H1 (cell line): Measurements from ENCODE around the gene ACTL10. TPM values are rescaled to one million over a fixed set of nuclear protein-coding genes. Genes with fewer than 3 reads are reported as not detected.

Experiments used
- CTCF ChIA-PET: fragments of 300-600 bp; sonication (Branson Sonifier 250); formaldehyde crosslinking; loops from one replicate; lab custom pipeline; 2021; ENCODE audit not compliant: partially characterized antibody; lab: Charles Lee
- POLR2A ChIA-PET: fragments of 300-600 bp; sonication (Branson Sonifier 250); formaldehyde crosslinking; loops from one replicate; lab custom pipeline; 2021; ENCODE audit warnings: inconsistent platforms; ENCODE audit not compliant: partially characterized antibody; lab: Charles Lee
- DNase-seq, 2 experiments: peaks; one replicate each; pipeline versions ENCODE4 v3.0.0 to v3.0.0-alpha.2; 2010 to 2022; ENCODE audit warnings: low spot score in 2 of 2, low read depth in 1 of 2, mixed read lengths in 1 of 2
- FAIRE-seq: peaks from 2 replicates; lab custom pipeline; 2011; peaks lifted over from hg19 to GRCh38; lab: Jason Lieb, UNC
- H2AFZ ChIP-seq: 2 replicates; pipeline ENCODE4 v1.8.1; 2012; ENCODE audit warnings: low read length, inconsistent platforms
- H2AK5ac ChIP-seq: 2 replicates; pipeline ENCODE4 v1.6.1; 2013; ENCODE audit warnings: low read depth, low read length
- H2BK120ac ChIP-seq: replicated peaks from 2 replicates; pipeline ENCODE3; 2013; ENCODE audit warnings: low read depth, low read length, inconsistent platforms
- H2BK12ac ChIP-seq: 2 replicates; pipeline ENCODE4 v1.6.1; 2013; ENCODE audit warnings: low read depth, low read length
- H2BK15ac ChIP-seq: 2 replicates; pipeline ENCODE4 v1.6.1; 2013; ENCODE audit warnings: low read length
- H2BK20ac ChIP-seq: 2 replicates; pipeline ENCODE4 v1.6.1; 2013; ENCODE audit warnings: low read length
- H2BK5ac ChIP-seq: 2 replicates; pipeline ENCODE4 v1.6.1; 2013; ENCODE audit warnings: low read depth, low read length
- H3K14ac ChIP-seq: 2 replicates; pipeline ENCODE4 v1.6.1; 2013; ENCODE audit warnings: inconsistent platforms; ENCODE audit not compliant: insufficient read length
- H3K18ac ChIP-seq: 2 replicates; pipeline ENCODE4 v1.6.1; 2013; ENCODE audit warnings: low read length; ENCODE audit errors: extremely low read depth
- H3K23ac ChIP-seq: 2 replicates; pipeline ENCODE4 v1.6.1; 2013; ENCODE audit warnings: inconsistent platforms; ENCODE audit not compliant: insufficient read length
- H3K23me2 ChIP-seq: 2 replicates; pipeline ENCODE4 v1.6.1; 2013; ENCODE audit warnings: low read depth, low read length
- H3K27ac ChIP-seq: 2 replicates; pipeline ENCODE4 v1.6.1; 2011; ENCODE audit warnings: low read depth, low read length, inconsistent platforms
- H3K27me3 ChIP-seq, 4 experiments: replicated peaks in 1 of 4; 1 replicate in 1 of 4; 2 replicates in 3 of 4; pipeline versions ENCODE4 v1.6.1 to v1.8.1; 2011 to 2013; ENCODE audit warnings: low read length in 3 of 4, mild to moderate bottlenecking in 3 of 4, inconsistent platforms in 2 of 4, mixed read lengths in 2 of 4, moderate library complexity in 1 of 4; ENCODE audit not compliant: control insufficient read depth in 3 of 4, insufficient read depth in 3 of 4; ENCODE audit errors: extremely low read depth in 1 of 4
- H3K36me3 ChIP-seq, 4 experiments: 2 replicates each; pipeline versions ENCODE4 v1.6.1 to v1.8.1; 2011 to 2013; ENCODE audit warnings: mild to moderate bottlenecking in 4 of 4, low read length in 3 of 4, moderate library complexity in 2 of 4, control low read depth in 1 of 4, inconsistent platforms in 1 of 4; ENCODE audit not compliant: insufficient read depth in 4 of 4, control insufficient read depth in 2 of 4
- H3K4ac ChIP-seq: replicated peaks from 2 replicates; pipeline ENCODE3; 2013; ENCODE audit warnings: low read length, low read depth, mixed read lengths, inconsistent platforms; ENCODE audit not compliant: insufficient read length
- H3K4me1 ChIP-seq, 4 experiments: replicated peaks in 1 of 4; 1 replicate in 1 of 4; 2 replicates in 3 of 4; pipeline versions ENCODE4 v1.6.1 to v1.8.1; 2011 to 2013; ENCODE audit warnings: low read length in 3 of 4, inconsistent platforms in 2 of 4, mixed read lengths in 1 of 4; ENCODE audit not compliant: insufficient read depth in 4 of 4, control insufficient read depth in 3 of 4
- H3K4me2 ChIP-seq, 2 experiments: 2 replicates each; pipeline versions ENCODE4 v1.6.1 to v1.8.1; 2011 to 2013; ENCODE audit warnings: low read depth in 2 of 2, low read length in 2 of 2, control low read depth in 1 of 2, inconsistent platforms in 1 of 2, mild to moderate bottlenecking in 1 of 2; ENCODE audit not compliant: insufficient read depth in 1 of 2
- H3K4me3 ChIP-seq, 4 experiments: fragments of 200-600, 300-600 bp in 1 of 4; sonication (generic), shearing (Covaris generic), sonication (Bioruptor Twin) in 1 of 4; 2 replicates each; pipeline versions ENCODE4 v1.5.1 to v1.8.1; 2011 to 2016; ENCODE audit warnings: low read length in 4 of 4, low read depth in 3 of 4, control low read depth in 2 of 4, inconsistent platforms in 2 of 4, mild to moderate bottlenecking in 2 of 4, mixed read lengths in 1 of 4, moderate library complexity in 1 of 4; ENCODE audit not compliant: insufficient read depth in 2 of 4; ENCODE audit errors: extremely low read depth in 1 of 4
- H3K56ac ChIP-seq: replicated peaks from 2 replicates; pipeline ENCODE3; 2013; ENCODE audit warnings: low read depth, mild to moderate bottlenecking, mixed read lengths, low read length, inconsistent platforms; ENCODE audit not compliant: insufficient read length
- H3K79me1 ChIP-seq: 2 replicates; pipeline ENCODE4 v1.6.1; 2013; ENCODE audit warnings: low read depth, low read length, control low read depth
- H3K79me2 ChIP-seq, 2 experiments: 2 replicates each; pipeline versions ENCODE4 v1.6.1 to v1.8.1; 2012 to 2013; ENCODE audit warnings: low read length in 2 of 2, mild to moderate bottlenecking in 2 of 2, inconsistent platforms in 1 of 2; ENCODE audit not compliant: insufficient read depth in 2 of 2, control insufficient read depth in 1 of 2
- H3K9ac ChIP-seq, 4 experiments: replicated peaks in 1 of 4; 1 replicate in 1 of 4; 2 replicates in 3 of 4; pipeline versions ENCODE4 v1.6.1 to v1.8.1; 2011 to 2013; ENCODE audit warnings: low read depth in 3 of 4, low read length in 3 of 4, control low read depth in 2 of 4, mild to moderate bottlenecking in 2 of 4, moderate library complexity in 2 of 4, inconsistent platforms in 1 of 4; ENCODE audit errors: extremely low read depth in 1 of 4
- H3K9me3 ChIP-seq, 2 experiments: 2 replicates each; pipeline versions ENCODE4 v1.6.1 to v1.8.1; 2012 to 2013; ENCODE audit warnings: mild to moderate bottlenecking in 2 of 2, moderate library complexity in 2 of 2, control low read depth in 1 of 2, inconsistent platforms in 1 of 2, low read depth in 1 of 2, low read length in 1 of 2, mixed read lengths in 1 of 2; ENCODE audit not compliant: insufficient read depth in 2 of 2
- H4K20me1 ChIP-seq, 2 experiments: replicated peaks in 1 of 2; 2 replicates each; pipeline versions ENCODE3 to v1.8.1; 2011 to 2013; ENCODE audit warnings: inconsistent platforms in 2 of 2, low read length in 2 of 2, mild to moderate bottlenecking in 1 of 2; ENCODE audit not compliant: insufficient read depth in 2 of 2, control insufficient read depth in 1 of 2
- H4K5ac ChIP-seq: 2 replicates; pipeline ENCODE4 v1.6.1; 2013; ENCODE audit warnings: low read length, low read depth, mixed read lengths, inconsistent platforms; ENCODE audit not compliant: insufficient read length
- H4K8ac ChIP-seq: 2 replicates; pipeline ENCODE4 v1.8.0; 2013; ENCODE audit warnings: mild to moderate bottlenecking, moderate library complexity, low read length, inconsistent platforms; ENCODE audit not compliant: insufficient read depth; ENCODE audit errors: extremely low read depth
- H4K91ac ChIP-seq: replicated peaks from 2 replicates; pipeline ENCODE3; 2013; ENCODE audit warnings: low read length, mixed read lengths, inconsistent platforms; ENCODE audit not compliant: insufficient read length
- POLR2A ChIP-seq, 2 experiments: IDR thresholded peaks; 1 replicate in 1 of 2; 2 replicates in 1 of 2; pipeline ENCODE4 v1.6.1; 2011; ENCODE audit warnings: low read depth in 2 of 2, low read length in 2 of 2, mild to moderate bottlenecking in 2 of 2; ENCODE audit errors: control extremely low read depth in 1 of 2
- SIN3A ChIP-seq, 2 experiments: IDR thresholded peaks in 1 of 2; conservative IDR thresholded peaks in 1 of 2; 2 replicates each; pipeline ENCODE4 v1.6.1; 2011 to 2012; ENCODE audit warnings: low read length in 2 of 2, improper control_type of control experiment in 1 of 2, low read depth in 1 of 2, mild to moderate bottlenecking in 1 of 2
- WGBS, 2 experiments: shearing (Covaris generic) in 1 of 2; methylation state at CpG; one replicate each; pipeline versions ENCODE4 v1.1.6 to v1.1.7; 2013 to 2015; ENCODE audit warnings: low lambda C conversion rate in 2 of 2, mixed read lengths in 2 of 2, inconsistent platforms in 1 of 2, low coverage in 1 of 2, missing lambda C conversion rate in 1 of 2; ENCODE audit not compliant: insufficient replicate concordance in 2 of 2, insufficient coverage in 1 of 2, insufficient read length in 1 of 2; ENCODE audit errors: extremely low coverage in 1 of 2, missing lambda C conversion rate in 1 of 2; 5-methylcytosine and 5-hydroxymethylcytosine counted together
- polyA plus RNA-seq, 7 experiments: library from polyadenylated mRNA; depleted of rRNA in 3 of 7; stranded (reverse) in 5 of 7; unstranded in 2 of 7; fragments of >200 nt in 5 of 7; fragments of 200-250 nt in 2 of 7; gene quantifications; 1 replicate in 5 of 7; 2 replicates in 1 of 7; 4 replicates in 1 of 7; pipeline versions ENCODE4 v1.2.1 to v1.2.3, GENCODE V29; 2011 to 2013; ENCODE audit warnings: missing spikeins in 2 of 7, mixed read lengths in 2 of 7
- total RNA-seq: library from RNA; stranded (reverse); fragmentation: NEBNext Ultra II Directional; extraction: Animal tissue kit (Norgen Biotek cat#: 25700); gene quantifications from 2 replicates; pipeline ENCODE4 v1.2.1, GENCODE V29; 2021

The ACTL10 gene
- total and polyA plus RNA-seq, 2 of the 8 experiments (the other 6 are each of a cell fraction or from before 2014, with no cell fraction given) = 0.26 TPM; not detected in 1

DNA sequence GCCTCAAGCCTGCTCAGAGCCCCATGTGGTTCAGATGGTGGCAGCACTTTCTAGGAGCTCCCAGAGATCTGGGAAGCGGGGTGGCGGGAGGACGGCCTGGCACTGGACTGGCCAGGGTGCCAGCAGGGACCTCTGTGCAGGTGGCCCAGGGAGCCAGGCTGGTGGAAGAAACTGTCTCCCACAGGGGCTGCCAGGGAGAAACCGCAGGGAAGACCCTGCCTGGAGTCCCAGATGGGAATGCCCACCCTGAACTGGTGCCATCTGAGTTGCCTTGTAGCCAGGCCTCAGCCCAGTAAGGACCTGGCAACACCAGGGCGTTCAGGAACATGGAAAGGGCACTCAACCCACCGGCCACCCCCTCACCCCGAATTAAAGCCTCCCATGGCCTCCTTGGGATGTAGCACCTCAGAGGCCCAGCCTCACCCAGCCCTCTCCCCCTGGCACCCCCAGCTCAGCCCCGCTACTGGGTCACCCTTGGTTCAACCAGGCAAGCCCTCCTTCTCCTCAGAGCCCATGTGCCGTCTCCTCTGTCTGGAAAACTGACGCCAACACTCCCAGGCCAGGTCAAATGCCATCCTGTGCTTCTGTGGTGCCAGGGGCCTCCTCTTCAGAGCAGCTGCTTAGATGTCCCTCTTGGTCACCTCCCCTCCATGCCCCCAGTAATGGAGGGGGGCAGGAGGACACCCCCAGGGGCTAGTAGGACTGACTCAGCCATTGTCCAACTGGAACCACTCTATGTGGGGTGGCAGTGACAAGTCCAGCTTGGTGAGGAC lies 10.5 kb upstream of the ACTL10 start:
- TF ChIP-seq POLR2A (IDR thresholded peaks at IDR 0.05; ENCODE audit: control extremely low read depth in 1 of 2, low read depth in 2 of 2, low read length in 2 of 2) = peak in 1 of 2 experiments; percentile 30; a peak in 1 of 3 replicates
- TF ChIP-seq SIN3A (conservative IDR thresholded peaks at IDR 0.05 in 1 of 2, IDR thresholded peaks at IDR 0.05 in 1 of 2; ENCODE audit: low read depth in 1 of 2, low read length in 2 of 2) = no peak
- TF ChIP-seq, all 59 proteins: peak for 1
- no peak for DNase-seq

More for the DNA sequence above, 10.5 kb upstream of the ACTL10 start:
- WGBS, 2 experiments = 90% methylated on average over 7 of the region's 10 CpGs; no CpG with 5 or more reads in 1 of the 2 experiments
- Histone ChIP-seq H3K14ac (no peak overlapping the region), H3K9ac (no peak overlapping the region), H2BK5ac (no peak overlapping the region), H4K8ac (no peak overlapping the region), H2BK20ac (no peak overlapping the region), H3K18ac (no peak overlapping the region), H3K4me1 (peaks cover 0 to 11% (median 1%) of the 10 kb centered on the region in 4 experiments; a peak in 4 of 7 replicates), H3K79me2 (no peaks in the 10 kb centered on the region), H2AFZ (no peak overlapping the region), H3K36me3 (peaks cover 0 to 11% (median 0%) of the 10 kb centered on the region in 4 experiments; a peak in 2 of 8 replicates), H2BK12ac (no peak overlapping the region), H3K4me2 (no peak overlapping the region), H4K20me1 (peaks cover 0 to 8% of the 10 kb centered on the region in 2 experiments), H2BK120ac (no peak overlapping the region), H3K23me2 (no peaks in the 10 kb centered on the region), H3K79me1 (no peaks in the 10 kb centered on the region), H3K27ac (no peak overlapping the region), H3K56ac (no peak overlapping the region), H3K9me3 (no peaks in the 10 kb centered on the region), H2AK5ac (no peak overlapping the region), H3K4ac (no peak overlapping the region), H2BK15ac (no peak overlapping the region), H3K23ac (no peak overlapping the region), H4K91ac (no peak overlapping the region), H3K4me3 (no peak overlapping the region), H4K5ac (no peak overlapping the region), H3K27me3 (no peaks in the 10 kb centered on the region)
- POLR2A ChIA-PET = interaction anchor here (4.7 kb wide), 1 partner anchor 10 kb away, joined by 63 read pairs; the partner anchor contains the start of gene ACTL10
- no peak for FAIRE-seq
- CTCF ChIA-PET = interaction anchor here (0.6 to 5.0 kb wide), 5 partner anchors 9 to 240 kb away, joined by 3 to 31 read pairs (median 5); partner anchors contain the start of gene ACTL10
